ENCODE results near the gene SLC25A21.

SLC25A21 gene

DNA sequence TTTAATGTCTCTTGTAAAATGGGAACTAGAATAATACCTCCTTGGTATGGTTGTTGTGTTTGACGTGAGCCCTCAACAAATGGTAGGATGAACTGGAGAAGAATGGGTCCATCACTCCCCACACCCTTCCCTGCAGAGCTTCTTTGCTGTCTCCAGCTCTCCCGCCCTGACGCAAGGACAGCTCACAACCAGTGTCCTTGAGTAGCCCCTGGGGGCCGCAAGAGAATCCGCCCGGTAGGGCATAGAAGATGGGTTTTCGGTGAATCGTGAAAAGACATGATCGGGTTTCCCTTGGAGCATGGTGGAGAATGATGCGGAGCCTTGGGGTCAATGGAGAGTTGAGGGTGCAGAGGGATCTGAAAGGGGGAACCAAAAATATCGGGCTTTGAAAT lies 516.8 kb downstream of the SLC25A21 start:
- Histone ChIP-seq H3F3A (ENCODE audit: insufficient read depth, low read length) (no peaks in the 10 kb centered on the region), H3K27ac (ENCODE audit: low read length) (no peak overlapping the region), H3K9me3 (replicated peaks; ENCODE audit: insufficient read depth, low read length) (no peaks in the 10 kb centered on the region), H3K4me2 (ENCODE audit: low read depth, low read length) (no peak overlapping the region), H2AFZ (ENCODE audit: low read length) (no peak overlapping the region), H3K9ac (ENCODE audit: low read length) (no peak overlapping the region), H3K4me1 (ENCODE audit: low read length) (no peaks in the 10 kb centered on the region), H3K36me3 (replicated peaks; ENCODE audit: insufficient read depth, low read length) (no peaks in the 10 kb centered on the region), H4K20me1 (ENCODE audit: insufficient read depth, low read length) (no peaks in the 10 kb centered on the region), H3K27me3 (replicated peaks; ENCODE audit: insufficient read depth, low read length) (no peaks in the 10 kb centered on the region), H3K79me2 (ENCODE audit: low read length) (no peaks in the 10 kb centered on the region), H3K4me3 (ENCODE audit: low read length) (no peak overlapping the region), H3K9me2 (replicated peaks; ENCODE audit: insufficient read depth, low read length) (no peaks in the 10 kb centered on the region)
- no peak for DNase-seq
- TF ChIP-seq, protein P1, sequence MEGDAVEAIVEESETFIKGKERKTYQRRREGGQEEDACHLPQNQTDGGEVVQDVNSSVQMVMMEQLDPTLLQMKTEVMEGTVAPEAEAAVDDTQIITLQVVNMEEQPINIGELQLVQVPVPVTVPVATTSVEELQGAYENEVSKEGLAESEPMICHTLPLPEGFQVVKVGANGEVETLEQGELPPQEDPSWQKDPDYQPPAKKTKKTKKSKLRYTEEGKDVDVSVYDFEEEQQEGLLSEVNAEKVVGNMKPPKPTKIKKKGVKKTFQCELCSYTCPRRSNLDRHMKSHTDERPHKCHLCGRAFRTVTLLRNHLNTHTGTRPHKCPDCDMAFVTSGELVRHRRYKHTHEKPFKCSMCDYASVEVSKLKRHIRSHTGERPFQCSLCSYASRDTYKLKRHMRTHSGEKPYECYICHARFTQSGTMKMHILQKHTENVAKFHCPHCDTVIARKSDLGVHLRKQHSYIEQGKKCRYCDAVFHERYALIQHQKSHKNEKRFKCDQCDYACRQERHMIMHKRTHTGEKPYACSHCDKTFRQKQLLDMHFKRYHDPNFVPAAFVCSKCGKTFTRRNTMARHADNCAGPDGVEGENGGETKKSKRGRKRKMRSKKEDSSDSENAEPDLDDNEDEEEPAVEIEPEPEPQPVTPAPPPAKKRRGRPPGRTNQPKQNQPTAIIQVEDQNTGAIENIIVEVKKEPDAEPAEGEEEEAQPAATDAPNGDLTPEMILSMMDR (IDR thresholded peaks at IDR 0.05; ENCODE audit: low read length) = no peak
- TF ChIP-seq EZH2phosphoT487 (IDR thresholded peaks at IDR 0.05; ENCODE audit: low read length) (no peak), EZH2 (optimal IDR thresholded peaks at IDR 0.05; ENCODE audit: low read depth, low read length) (no peak)

DNA sequence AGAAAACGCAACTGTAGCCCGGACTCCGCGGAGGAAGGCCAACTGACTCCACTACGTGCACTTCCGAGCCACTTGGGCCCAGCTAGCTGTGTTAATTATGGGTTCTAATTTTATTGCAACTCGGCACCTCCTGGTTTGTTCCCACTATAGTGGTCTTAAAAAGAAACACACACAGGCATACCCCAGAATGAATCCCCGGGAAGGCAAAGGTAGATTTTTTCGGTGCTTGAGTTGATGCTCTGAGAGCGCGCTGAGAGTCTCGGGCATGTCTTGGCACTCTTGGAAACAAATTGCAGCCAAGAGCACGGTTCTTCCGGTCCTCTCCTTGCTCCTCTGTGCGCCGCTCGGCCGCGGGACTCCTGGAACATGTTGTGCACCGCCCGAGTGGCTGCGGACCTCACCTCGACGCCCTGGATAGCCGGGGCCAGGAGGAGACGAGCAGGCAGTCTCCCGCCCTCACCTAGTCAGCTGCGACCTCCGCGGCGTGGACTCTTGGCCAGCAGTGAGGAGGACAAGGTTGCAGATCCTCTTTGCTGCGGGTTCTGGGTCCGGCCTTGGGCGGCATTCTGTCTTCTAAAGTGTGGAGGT lies 517.5 kb downstream of the SLC25A21 start:
- H3K4me2 ChIP-seq (ENCODE audit: low read depth, low read length) = no peak overlapping the region
- H3K27me3 ChIP-seq (replicated peaks; ENCODE audit: insufficient read depth, low read length) = no peaks in the 10 kb centered on the region
- no peaks in the 10 kb centered on the region for H3K4me1 ChIP-seq (ENCODE audit: low read length)
- H3K79me2 ChIP-seq (ENCODE audit: low read length) = no peaks in the 10 kb centered on the region
- H3K9me2 ChIP-seq (replicated peaks; ENCODE audit: insufficient read depth, low read length) = no peaks in the 10 kb centered on the region
- no peaks in the 10 kb centered on the region for H3K36me3 ChIP-seq (replicated peaks; ENCODE audit: insufficient read depth, low read length)
- no peak overlapping the region for H3K27ac ChIP-seq (ENCODE audit: low read length)
- no peaks in the 10 kb centered on the region for H4K20me1 ChIP-seq (ENCODE audit: insufficient read depth, low read length)
- no peak for DNase-seq
- H3K4me3 ChIP-seq (ENCODE audit: low read length) = no peak overlapping the region
- H3F3A ChIP-seq (ENCODE audit: insufficient read depth, low read length) = no peaks in the 10 kb centered on the region
- no peak overlapping the region for H3K9ac ChIP-seq (ENCODE audit: low read length)
- TF ChIP-seq EZH2 (optimal IDR thresholded peaks at IDR 0.05; ENCODE audit: low read depth, low read length) = no peak
- TF ChIP-seq, protein P1 (IDR thresholded peaks at IDR 0.05; ENCODE audit: low read length) = no peak
- no peak for TF ChIP-seq EZH2phosphoT487 (IDR thresholded peaks at IDR 0.05; ENCODE audit: low read length)
- H2AFZ ChIP-seq (ENCODE audit: low read length) = no peak overlapping the region
- H3K9me3 ChIP-seq (replicated peaks; ENCODE audit: insufficient read depth, low read length) = no peaks in the 10 kb centered on the region

DNA sequence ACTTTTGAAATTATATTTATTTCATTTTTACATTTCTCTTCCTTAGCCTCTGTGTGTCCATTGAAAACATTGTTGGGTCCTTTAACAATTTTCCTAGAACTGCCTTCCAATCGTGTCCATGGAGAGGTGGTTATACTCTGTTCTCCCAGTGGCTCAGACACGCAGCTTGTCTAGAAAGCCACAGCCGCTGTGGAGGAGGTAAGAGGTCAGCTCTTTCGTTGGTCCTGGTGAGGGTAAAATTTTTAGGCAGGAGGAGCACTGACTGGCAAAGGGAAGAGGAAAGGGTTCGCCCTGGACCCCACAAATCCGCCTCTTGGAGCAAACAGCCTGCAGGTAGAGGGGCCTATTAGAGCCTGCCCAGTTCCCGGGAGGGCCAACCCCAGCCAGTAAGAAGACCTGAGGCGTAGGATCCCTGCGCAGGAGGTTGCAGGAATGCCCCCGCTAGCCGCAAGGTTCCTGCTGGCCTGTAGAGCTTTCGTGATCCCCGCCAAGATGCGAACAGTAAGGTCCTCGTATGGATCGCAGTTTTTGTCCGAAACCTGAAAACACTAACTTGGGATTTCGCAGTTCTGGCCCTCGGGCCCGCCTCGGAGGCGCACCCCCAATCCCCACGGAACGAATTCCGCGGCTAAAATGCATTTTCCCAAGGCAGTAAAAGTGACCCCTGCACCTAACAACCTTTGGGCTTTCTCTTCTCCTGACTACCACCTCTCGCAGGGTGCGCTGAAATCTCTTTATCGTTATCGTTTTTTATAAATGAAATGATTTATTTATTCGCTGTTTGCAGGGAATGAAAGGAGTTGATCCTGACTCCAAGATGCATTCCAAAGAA lies 518.2 kb downstream of the SLC25A21 start:
- DNase-seq = no peak
- Histone ChIP-seq H3K27me3 (replicated peaks; ENCODE audit: insufficient read depth, low read length) (no peaks in the 10 kb centered on the region), H3K9me2 (replicated peaks; ENCODE audit: insufficient read depth, low read length) (no peaks in the 10 kb centered on the region)

DNA sequence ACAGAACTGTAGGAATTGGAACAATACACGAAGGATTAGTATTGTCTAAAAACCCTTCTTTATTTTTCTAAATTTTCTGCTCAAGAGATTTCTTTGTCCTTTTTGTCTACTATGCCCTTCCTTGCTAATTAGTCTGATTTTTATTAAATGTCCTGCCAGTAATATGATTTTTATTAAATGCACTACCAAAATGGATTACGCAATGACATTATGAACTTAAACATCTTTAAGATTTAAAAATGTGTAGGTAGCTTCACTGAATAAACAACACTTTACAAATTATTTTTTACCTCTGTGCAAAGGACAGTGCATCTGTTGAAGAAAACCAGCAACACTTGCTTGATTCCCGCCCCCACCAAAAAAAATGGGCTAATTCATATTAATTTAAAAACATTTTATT lies 519.0 kb downstream of the SLC25A21 start:
- Histone ChIP-seq H3K9ac (ENCODE audit: low read length) (no peak overlapping the region), H3K9me2 (replicated peaks; ENCODE audit: insufficient read depth, low read length) (no peaks in the 10 kb centered on the region), H3F3A (ENCODE audit: insufficient read depth, low read length) (no peaks in the 10 kb centered on the region), H3K27me3 (replicated peaks; ENCODE audit: insufficient read depth, low read length) (no peaks in the 10 kb centered on the region), H3K9me3 (replicated peaks; ENCODE audit: insufficient read depth, low read length) (no peaks in the 10 kb centered on the region), H3K27ac (ENCODE audit: low read length) (no peak overlapping the region), H2AFZ (ENCODE audit: low read length) (no peak overlapping the region), H3K4me1 (ENCODE audit: low read length) (no peaks in the 10 kb centered on the region), H3K4me3 (ENCODE audit: low read length) (no peak overlapping the region), H4K20me1 (ENCODE audit: insufficient read depth, low read length) (no peaks in the 10 kb centered on the region), H3K36me3 (replicated peaks; ENCODE audit: insufficient read depth, low read length) (no peaks in the 10 kb centered on the region), H3K4me2 (ENCODE audit: low read depth, low read length) (no peak overlapping the region), H3K79me2 (ENCODE audit: low read length) (no peaks in the 10 kb centered on the region)
- no peak for DNase-seq
- no peak for TF ChIP-seq EZH2 (optimal IDR thresholded peaks at IDR 0.05; ENCODE audit: low read depth, low read length)
- no peak for TF ChIP-seq EZH2phosphoT487 (IDR thresholded peaks at IDR 0.05; ENCODE audit: low read length)
- TF ChIP-seq, protein P1 (IDR thresholded peaks at IDR 0.05; ENCODE audit: low read length) = no peak

More for the DNA sequence above, 518.2 kb downstream of the SLC25A21 start:
- Histone ChIP-seq H3K36me3 (replicated peaks; ENCODE audit: insufficient read depth, low read length) (no peaks in the 10 kb centered on the region), H4K20me1 (ENCODE audit: insufficient read depth, low read length) (no peaks in the 10 kb centered on the region), H3K4me3 (ENCODE audit: low read length) (no peak overlapping the region), H3K79me2 (ENCODE audit: low read length) (no peaks in the 10 kb centered on the region), H3K9ac (ENCODE audit: low read length) (no peak overlapping the region), H3K27ac (ENCODE audit: low read length) (no peak overlapping the region), H3K9me3 (replicated peaks; ENCODE audit: insufficient read depth, low read length) (no peaks in the 10 kb centered on the region), H3K4me2 (ENCODE audit: low read depth, low read length) (no peak overlapping the region), H3K4me1 (ENCODE audit: low read length) (no peaks in the 10 kb centered on the region), H3F3A (ENCODE audit: insufficient read depth, low read length) (no peaks in the 10 kb centered on the region), H2AFZ (ENCODE audit: low read length) (no peak overlapping the region)
- TF ChIP-seq EZH2 (optimal IDR thresholded peaks at IDR 0.05; ENCODE audit: low read depth, low read length) = no peak
- no peak for TF ChIP-seq EZH2phosphoT487 (IDR thresholded peaks at IDR 0.05; ENCODE audit: low read length)

Measured in MM.1S (cell line).